ENCODE results near the gene KIAA1755. TPM values are rescaled to one million over a fixed set of nuclear protein-coding genes. Genes with fewer than 3 reads are reported as not detected.

Gene KIAA1755
- total RNA-seq, 6 experiments from 2014 or later = 0.06 to 2.7 (median 1.5) TPM

- intact Hi-C loops (cut with DNase I) = loop anchor here (5.0 to 10.0 kb wide), 2 partner anchors 65 to 68 kb away; no protein-coding TSS in a partner anchor
- no peaks in the 10 kb centered on the region for H3K27me3 ChIP-seq
- H3K4me3 ChIP-seq = no peak overlapping the region
- no peaks in the 10 kb centered on the region for H3K36me3 ChIP-seq
- no peak for DNase-seq
- H3K27ac ChIP-seq = no peak overlapping the region
- TF ChIP-seq CTCF (IDR thresholded peaks at IDR 0.05) = no peak
- TF ChIP-seq POLR2A (IDR thresholded peaks at IDR 0.05) = no peak
- H3K4me1 ChIP-seq = no peaks in the 10 kb centered on the region
- WGBS (ENCODE audit: insufficient coverage, low coverage, low lambda C conversion rate, missing lambda C conversion rate) = 71% methylated on average over 1 of the region's 6 CpGs
- no peaks in the 10 kb centered on the region for H3K9me3 ChIP-seq
- ATAC-seq = no peak
Observed at GRCh38 chr20:38299963-38300362, 39.4 kb upstream of the KIAA1755 start.

- Histone ChIP-seq H3K36me3 (no peaks in the 10 kb centered on the region), H3K27ac (peak overlapping the region in 1 of 3 donors; percentile 57), H3K9me3 (no peaks in the 10 kb centered on the region), H3K4me1 (peaks cover 0 to 3% (median 0%) of the 10 kb centered on the region in 4 donors), H3K4me3 (no peak overlapping the region), H3K27me3 (no peaks in the 10 kb centered on the region)
- no peak for TF ChIP-seq CTCF (IDR thresholded peaks at IDR 0.05)
- no peak for TF ChIP-seq POLR2A (IDR thresholded peaks at IDR 0.05)
- WGBS (ENCODE audit: insufficient coverage, low coverage, low lambda C conversion rate, missing lambda C conversion rate) = 22% methylated on average over 7 of the region's 13 CpGs
- DNase-seq = peak; percentile 72 to 89 (median 72)
- intact Hi-C loops (cut with DNase I) = no loop called here
- peak; percentile 77 to 90 (median 81) for ATAC-seq
Observed at GRCh38 chr20:38298768-38299288, 38.3 kb upstream of the KIAA1755 start.

GRCh38 chr20:38297916-38298674 lies 37.6 kb upstream of the KIAA1755 start:
- H3K36me3 ChIP-seq = no peaks in the 10 kb centered on the region
- no peaks in the 10 kb centered on the region for H3K9me3 ChIP-seq
- intact Hi-C loops (cut with DNase I) = no loop called here
- WGBS (ENCODE audit: insufficient coverage, low coverage, low lambda C conversion rate, missing lambda C conversion rate) = 85% methylated on average over 5 of the region's 7 CpGs
- DNase-seq = no peak
- H3K27me3 ChIP-seq = no peaks in the 10 kb centered on the region
- ATAC-seq = no peak
- TF ChIP-seq CTCF (IDR thresholded peaks at IDR 0.05) (no peak), POLR2A (IDR thresholded peaks at IDR 0.05) (no peak)
- no peak overlapping the region for H3K4me3 ChIP-seq
- peak overlapping the region in 1 of 3 donors; percentile 57 for H3K27ac ChIP-seq
- H3K4me1 ChIP-seq = peaks cover 0 to 8% (median 1%) of the 10 kb centered on the region in 4 donors

- Histone ChIP-seq H3K4me3 (no peak overlapping the region), H3K4me1 (peaks cover 0 to 21% (median 3%) of the 10 kb centered on the region in 4 donors), H3K27me3 (no peaks in the 10 kb centered on the region), H3K27ac (no peak overlapping the region), H3K9me3 (no peaks in the 10 kb centered on the region), H3K36me3 (no peaks in the 10 kb centered on the region)
- intact Hi-C loops (cut with DNase I) = no loop called here
- TF ChIP-seq POLR2A (IDR thresholded peaks at IDR 0.05) (no peak), CTCF (IDR thresholded peaks at IDR 0.05) (no peak)
- DNase-seq (no peak), ATAC-seq (no peak)
- 58% methylated on average over 9 of the region's 11 CpGs for WGBS (ENCODE audit: insufficient coverage, low coverage, low lambda C conversion rate, missing lambda C conversion rate)
Observed at GRCh38 chr20:38296433-38296832, 35.9 kb upstream of the KIAA1755 start.
